DMS53 treated with DMSO at 0.1 percent for 48 hours (cell line): ENCODE measurements around the gene CAPN1.
"Not testable (repeated sequence)": the region's sequence is repeated elsewhere in the genome, so short reads cannot be mapped to it uniquely, and the experiment has no call there.

Experiments used
- DNase-seq: peaks from one replicate; lab custom pipeline; 2025; ENCODE audit not compliant: unreplicated experiment; lab: John Stamatoyannopoulos, UW

The CAPN1 gene

DNA sequence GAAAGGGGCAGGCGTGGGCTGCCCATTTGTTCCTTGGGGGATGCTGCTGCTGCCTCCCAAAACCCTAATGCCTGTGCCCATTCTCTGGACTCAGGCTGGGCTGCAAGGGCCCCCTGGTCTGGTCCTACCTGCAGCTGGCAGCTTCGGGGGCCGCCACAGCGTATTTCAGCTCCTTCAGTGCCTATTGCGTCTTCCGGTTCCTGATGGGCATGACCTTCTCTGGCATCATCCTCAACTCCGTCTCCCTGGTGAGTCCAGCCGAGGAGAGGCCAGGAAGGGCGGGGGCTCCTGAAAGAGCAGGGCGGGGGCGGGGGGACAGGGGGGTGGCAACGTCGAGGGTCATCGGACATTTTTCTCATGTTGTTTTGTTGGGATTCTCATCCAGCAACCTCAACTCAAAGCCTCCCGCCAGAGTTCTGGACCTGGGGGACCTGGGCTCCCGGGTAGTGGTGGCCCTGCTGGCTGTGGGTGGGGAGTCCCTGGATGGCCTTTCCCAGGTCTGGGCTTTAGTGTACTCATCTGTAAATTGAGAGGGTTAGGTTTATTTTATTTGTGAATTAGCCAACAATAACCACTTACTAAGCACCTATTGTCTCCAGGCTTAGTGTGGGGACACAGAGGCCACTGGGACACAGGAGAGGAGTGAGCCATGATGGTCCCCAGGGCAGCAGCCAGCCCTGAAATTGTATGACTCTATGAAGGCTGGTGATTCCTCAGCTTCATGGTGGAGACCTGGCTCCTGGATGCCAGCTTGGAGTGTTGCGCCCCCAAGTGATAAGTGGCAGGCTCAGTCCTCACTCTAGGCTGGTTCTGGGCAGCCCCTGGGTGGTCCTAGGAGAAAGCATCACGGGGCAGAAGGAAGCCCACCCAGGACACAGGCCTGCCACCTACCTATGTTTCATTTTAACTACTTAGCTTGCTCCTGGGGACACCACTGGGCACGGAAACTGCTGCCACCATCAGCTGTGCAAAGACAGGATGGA lies 36.0 kb downstream of the CAPN1 start:
- DNase-seq: no peak

GRCh38 chr11:65218446-65218845 lies 36.7 kb downstream of the CAPN1 start:
- no peak for DNase-seq

DNA sequence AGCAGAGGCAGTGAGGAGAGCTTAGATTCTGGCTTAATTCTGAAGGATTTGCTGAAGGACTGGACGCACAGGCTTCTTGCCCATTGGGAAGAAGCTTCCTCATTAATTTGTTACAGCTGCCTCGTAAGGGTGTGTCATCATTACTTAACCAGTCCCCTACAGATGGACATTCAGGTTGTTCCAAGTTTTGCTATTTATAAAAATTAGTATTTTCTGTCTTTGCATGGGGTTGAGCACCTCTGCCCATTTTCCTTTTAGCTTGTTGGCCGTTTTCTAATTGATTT lies 38.1 kb downstream of the CAPN1 start:
- DNase-seq: no peak

GRCh38 chr11:65221026-65221425 lies 39.3 kb downstream of the CAPN1 start:
- no peak for DNase-seq

DNA sequence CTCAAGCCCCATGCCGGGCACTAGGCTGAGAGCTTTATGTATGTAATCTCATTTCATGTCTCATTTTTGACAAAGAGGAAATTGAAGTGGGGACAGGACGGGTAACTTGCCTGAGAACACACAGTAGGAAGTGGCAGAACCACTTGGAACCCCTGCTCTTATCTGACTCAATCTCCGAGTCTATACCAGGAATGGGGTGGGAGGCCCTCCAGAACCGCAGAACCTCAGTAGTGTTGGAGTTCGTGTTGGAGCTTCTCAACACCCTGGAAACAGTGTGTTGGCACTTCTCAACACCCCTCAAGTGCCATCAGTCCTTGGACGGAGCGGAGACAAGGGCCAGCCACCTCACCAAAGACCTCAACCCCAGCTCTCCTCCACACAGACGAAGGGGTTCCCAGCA lies 41.3 kb downstream of the CAPN1 start:
- no peak for DNase-seq

DNA sequence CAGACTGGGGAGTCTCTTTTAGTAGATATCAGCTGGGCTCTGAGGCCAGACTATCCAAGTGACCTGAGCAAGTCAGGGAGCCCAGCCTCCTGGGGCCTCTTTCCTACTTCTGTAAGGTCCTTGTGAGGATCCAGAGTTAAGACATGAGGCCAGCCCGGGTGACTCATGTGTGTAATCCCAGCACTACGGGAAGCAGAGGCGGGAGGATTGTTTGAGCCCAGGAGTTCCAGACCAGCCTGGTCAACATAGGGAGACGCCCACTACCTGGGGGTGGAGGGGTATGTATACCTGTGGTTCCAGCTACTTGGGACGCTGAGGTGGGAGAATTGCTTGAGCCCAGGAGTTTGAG lies 43.2 kb downstream of the CAPN1 start:
- no peak for DNase-seq

GRCh38 chr11:65225279-65226102 lies 43.8 kb downstream of the CAPN1 start:
- peak; percentile 45 for DNase-seq

- DNase-seq: no peak
Measured at GRCh38 chr11:65226103-65226442, 44.3 kb downstream of the CAPN1 start.

GRCh38 chr11:65227879-65228278 lies 46.2 kb downstream of the CAPN1 start:
- no peak for DNase-seq

DNA sequence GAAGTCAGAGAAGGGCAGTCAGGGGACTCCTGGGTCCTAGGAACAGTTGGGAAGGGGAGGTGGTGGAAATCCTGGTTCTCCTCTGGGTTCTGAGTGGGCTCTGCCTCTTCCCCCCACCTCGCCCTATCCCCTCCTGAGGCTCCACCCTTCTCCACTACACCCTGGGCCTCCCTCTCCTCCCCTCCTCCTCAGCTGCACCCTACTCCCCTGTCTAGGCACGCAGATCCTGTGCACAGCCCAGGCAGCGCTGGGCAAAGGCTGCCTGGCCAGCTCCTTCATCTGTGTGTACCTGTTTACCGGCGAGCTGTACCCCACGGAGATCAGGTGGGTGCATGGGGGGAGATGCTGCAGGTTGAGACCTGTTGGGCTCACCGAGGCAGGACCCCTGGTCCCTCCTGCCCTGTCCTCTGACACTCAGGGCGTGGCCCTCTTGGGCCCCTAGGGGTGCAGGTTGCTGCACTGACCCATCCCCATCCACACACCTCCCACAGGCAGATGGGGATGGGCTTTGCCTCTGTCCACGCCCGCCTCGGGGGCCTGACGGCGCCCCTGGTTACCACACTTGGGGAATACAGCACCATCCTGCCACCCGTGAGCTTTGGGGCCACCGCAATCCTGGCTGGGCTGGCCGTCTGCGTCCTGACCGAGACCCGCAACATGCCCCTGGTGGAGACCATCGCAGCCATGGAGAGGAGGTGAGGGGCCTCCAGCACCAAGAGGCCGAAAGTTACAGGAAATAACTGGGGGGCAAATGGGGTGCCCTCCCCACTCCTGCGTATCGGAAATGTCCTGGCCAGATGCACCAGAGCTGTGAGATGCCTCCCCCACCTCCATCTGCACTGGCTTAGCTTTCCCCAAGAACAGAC lies 54.7 kb downstream of the CAPN1 start:
- no peak for DNase-seq

DNA sequence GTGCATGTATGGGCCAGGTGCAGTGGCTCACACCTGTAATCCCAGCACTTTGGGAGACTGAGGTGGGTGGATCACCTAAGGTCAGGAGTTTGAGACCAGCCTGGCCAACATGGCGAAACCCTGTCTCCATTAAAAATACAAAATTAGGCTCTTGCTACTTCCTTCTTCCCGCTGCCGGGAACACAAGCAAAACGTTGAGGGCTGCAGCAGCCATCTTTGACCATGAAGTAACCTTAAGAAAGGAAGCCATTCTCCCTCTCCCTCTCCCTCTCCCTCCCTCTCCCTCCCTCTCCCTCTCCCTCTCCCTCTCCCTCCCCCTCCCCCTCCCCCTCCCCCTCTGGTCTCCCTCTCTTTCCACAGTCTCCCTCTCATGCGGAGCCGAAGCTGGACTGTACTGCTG lies 56.6 kb downstream of the CAPN1 start:
- not testable (repeated sequence) for DNase-seq

- DNase-seq: no peak
Measured at GRCh38 chr11:65241134-65241533, 59.4 kb downstream of the CAPN1 start.

DNA sequence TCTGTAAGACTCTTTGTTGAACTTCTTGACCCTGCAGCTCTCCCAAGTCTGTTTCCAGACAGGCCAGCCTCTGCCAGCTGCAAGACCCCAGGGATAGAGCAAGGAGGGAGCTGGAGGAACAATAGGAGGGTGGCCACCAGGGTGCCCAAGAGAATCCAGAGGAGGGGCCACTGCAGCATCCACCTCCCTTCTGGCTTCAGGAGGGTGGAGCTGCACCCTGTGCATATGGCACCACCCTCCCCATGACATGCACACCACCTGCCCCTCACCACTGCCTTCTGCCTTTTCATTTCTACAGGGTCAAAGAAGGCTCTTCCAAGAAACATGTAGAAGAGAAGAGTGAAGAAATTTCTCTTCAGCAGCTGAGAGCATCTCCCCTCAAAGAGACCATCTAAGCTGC lies 60.0 kb downstream of the CAPN1 start:
- no peak for DNase-seq

- DNase-seq: no peak
Measured at GRCh38 chr11:65242389-65242788, 60.7 kb downstream of the CAPN1 start.

DNA sequence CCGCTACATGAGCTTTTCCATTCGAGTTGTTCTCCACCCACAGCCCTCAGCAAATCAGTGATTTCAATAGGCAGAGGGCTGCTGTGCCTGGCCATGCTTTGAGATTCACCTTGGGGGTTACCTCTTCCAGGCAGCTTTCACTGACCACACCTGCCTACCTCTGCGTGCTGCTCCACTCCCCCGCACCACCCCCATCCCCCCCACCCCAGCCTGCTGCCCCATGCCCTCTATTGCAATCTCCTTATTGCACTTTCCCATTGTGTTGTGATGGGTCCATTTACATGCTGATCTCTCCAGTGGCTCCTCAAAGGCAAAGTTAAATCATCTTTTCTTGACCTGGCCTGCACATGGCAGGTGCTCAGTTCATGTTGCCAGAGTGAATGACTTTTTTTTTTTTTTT lies 62.1 kb downstream of the CAPN1 start:
- DNase-seq: no peak

GRCh38 chr11:65245046-65245445 lies 63.3 kb downstream of the CAPN1 start:
- not testable (repeated sequence) for DNase-seq

DNA sequence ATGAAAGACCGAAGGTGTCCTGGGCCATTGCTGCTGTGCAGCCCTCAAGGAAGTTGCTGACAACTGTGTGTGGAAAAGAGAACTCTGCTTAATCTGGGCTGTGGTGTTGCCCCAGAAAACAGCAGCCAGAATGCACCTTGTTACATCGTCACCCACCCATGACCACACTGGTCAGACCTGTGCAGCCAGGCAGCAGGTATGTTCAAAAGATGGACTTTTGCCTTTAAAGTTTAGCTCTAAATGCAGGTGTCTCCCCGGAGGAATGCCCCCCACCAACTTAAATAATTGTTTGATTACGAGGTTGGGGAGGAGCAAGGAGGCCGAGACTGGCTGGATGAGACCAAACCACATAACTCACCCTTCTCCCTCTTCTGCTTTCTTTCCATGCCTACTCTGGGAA lies 64.8 kb downstream of the CAPN1 start:
- no peak for DNase-seq

- DNase-seq: not testable (repeated sequence)
Measured at GRCh38 chr11:65248184-65248710, 66.5 kb downstream of the CAPN1 start.

DNA sequence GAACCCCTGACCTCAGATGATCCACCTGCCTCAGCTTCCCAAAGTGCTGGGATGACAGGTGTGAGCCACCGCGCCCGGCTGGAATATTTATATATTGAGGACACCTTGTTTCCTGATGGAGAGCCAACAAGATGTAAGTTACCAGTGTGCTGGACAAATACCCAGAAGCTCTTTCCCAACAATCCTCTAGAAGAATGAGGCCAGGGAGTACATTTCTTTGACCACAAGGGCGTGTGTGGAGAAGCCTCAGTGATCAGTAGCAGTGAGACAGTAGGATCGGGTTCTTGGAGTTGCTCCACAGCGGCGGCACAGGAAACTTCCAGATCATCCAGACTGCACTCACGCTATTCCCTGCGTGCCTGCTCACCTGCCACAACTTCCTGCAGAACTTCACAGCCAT lies 69.7 kb downstream of the CAPN1 start:
- DNase-seq: no peak

DNA sequence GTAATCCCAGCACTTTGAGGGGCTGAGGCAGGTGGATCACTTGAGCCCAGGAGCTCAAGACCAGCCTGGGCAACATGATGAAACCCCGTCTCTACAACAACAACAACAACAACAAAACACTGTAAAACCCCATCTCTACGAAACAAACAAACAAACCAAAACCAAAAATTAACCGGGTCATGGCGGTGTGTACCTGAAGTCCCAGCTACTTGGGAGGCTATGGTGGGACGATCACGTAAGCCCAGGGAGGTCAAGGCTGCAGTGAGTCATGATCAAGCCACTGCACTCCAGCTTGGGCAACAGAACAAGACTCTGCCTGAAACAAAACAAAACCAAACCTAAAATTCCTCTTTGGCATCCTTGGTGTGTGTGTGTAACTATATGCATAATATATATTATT lies 73.0 kb downstream of the CAPN1 start:
- no peak for DNase-seq

GRCh38 chr11:65258988-65259387 lies 77.3 kb downstream of the CAPN1 start:
- no peak for DNase-seq
